PC-9 (cell line): ENCODE data around the gene SNAP47. TPM values are rescaled to one million over a fixed set of nuclear protein-coding genes. Genes with fewer than 3 reads are reported as not detected.
"Not testable (repeated sequence)": the region's sequence is repeated elsewhere in the genome, so short reads cannot be mapped to it uniquely, and the experiment has no call there.

ENCODE experiments used
- Bru-seq: library from RNA; stranded (reverse); fragments of 400-500 nt; gene quantifications from one replicate; lab custom pipeline; 2021; lab: Mats Ljungman, UMichigan
- BruChase-seq, 2 experiments: library from RNA; stranded (reverse); fragments of 400-500 nt; gene quantifications; one replicate each; lab custom pipeline; 2021; lab: Mats Ljungman, UMichigan
- BruUV-seq: library from RNA; stranded (reverse); fragments of 400-500 nt; replicated peaks from 2 replicates; lab custom pipeline; 2021; lab: Mats Ljungman, UMichigan
- CTCF ChIA-PET: fragments of 300-600 bp; sonication (Branson Sonifier 250); formaldehyde crosslinking; loops from one replicate; lab custom pipeline; 2022; ENCODE audit warnings: antibody characterized with exemption; lab: Charles Lee
- POLR2A ChIA-PET: fragments of 300-600 bp; sonication (Branson Sonifier 250); formaldehyde crosslinking; loops from one replicate; lab custom pipeline; 2022; ENCODE audit warnings: antibody characterized with exemption; ENCODE audit not compliant: unreplicated experiment; lab: Charles Lee
- DNase-seq, 2 experiments: peaks; one replicate each; pipeline versions ENCODE4 v3.0.0 to v3.0.0-alpha.2; 2015 to 2022; ENCODE audit warnings: mixed read lengths in 1 of 2
- H2AFZ ChIP-seq: fragments of 200-600 bp; sonication (generic); 2 replicates; pipeline ENCODE4 v1.8.1; 2017; ENCODE audit warnings: antibody characterized with exemption
- H3F3A ChIP-seq: fragments of 200-600 bp; sonication (generic); 2 replicates; pipeline ENCODE4 v1.8.1; 2017; ENCODE audit warnings: antibody characterized with exemption, mild to moderate bottlenecking, low read depth; ENCODE audit not compliant: insufficient read depth
- H3K27ac ChIP-seq: fragments of 200-600 bp; sonication (generic); 2 replicates; pipeline ENCODE4 v1.6.1; 2016; ENCODE audit warnings: mixed run types
- H3K27me3 ChIP-seq: fragments of 200-600 bp; sonication (generic); 2 replicates; pipeline ENCODE4 v1.6.1; 2016; ENCODE audit warnings: low read depth, mixed run types; ENCODE audit not compliant: insufficient read depth
- H3K36me3 ChIP-seq: fragments of 200-600 bp; sonication (generic); 2 replicates; pipeline ENCODE4 v1.6.1; 2016; ENCODE audit warnings: low read depth, mixed run types
- H3K4me1 ChIP-seq: fragments of 200-600 bp; sonication (generic); replicated peaks from 2 replicates; pipeline ENCODE4 v1.6.1; 2016; ENCODE audit warnings: mixed run types; ENCODE audit not compliant: insufficient read depth
- H3K4me2 ChIP-seq: fragments of 200-600 bp; sonication (generic); 2 replicates; pipeline ENCODE4 v1.6.1; 2017; ENCODE audit warnings: mixed run types
- H3K4me3 ChIP-seq: fragments of 200-600 bp; sonication (generic); 2 replicates; pipeline ENCODE4 v1.6.1; 2016; ENCODE audit warnings: mixed run types
- H3K79me2 ChIP-seq: fragments of 200-600 bp; sonication (generic); 2 replicates; pipeline ENCODE4 v1.6.1; 2017; ENCODE audit warnings: low read depth, mixed run types
- H3K9me2 ChIP-seq: fragments of 200-600 bp; sonication (generic); 2 replicates; pipeline ENCODE4 v1.8.1; 2017; ENCODE audit warnings: mild to moderate bottlenecking; ENCODE audit not compliant: insufficient read depth
- H3K9me3 ChIP-seq: fragments of 200-600 bp; sonication (generic); 2 replicates; pipeline ENCODE4 v1.8.1; 2016; ENCODE audit warnings: low read depth; ENCODE audit not compliant: insufficient read depth
- H4K20me1 ChIP-seq: fragments of 200-600 bp; sonication (generic); 2 replicates; pipeline ENCODE4 v1.8.1; 2017; ENCODE audit not compliant: insufficient read depth
- CTCF ChIP-seq: fragments of 200-600 bp; sonication (generic); conservative IDR thresholded peaks from 2 replicates; pipeline ENCODE4 v1.6.1; 2017; ENCODE audit warnings: mixed run types, antibody characterized with exemption, mild to moderate bottlenecking, moderate library complexity
- EZH2 ChIP-seq: fragments of 200-600 bp; sonication (generic); IDR thresholded peaks from 2 replicates; pipeline ENCODE4 v1.8.0; 2017; ENCODE audit warnings: antibody characterized with exemption, low read depth
- intact Hi-C: fragments of 100-400 bp; cut with micrococcal nuclease; formaldehyde crosslinking; loops from one replicate; pipeline ENCODE4 v1.10.0; 2022; ENCODE audit not compliant: unreplicated experiment
- long read RNA-seq: library from polyadenylated mRNA; stranded (forward); transcript quantifications from one replicate; pipeline ENCODE4 v2.0.0, GENCODE V29; 2022
- total RNA-seq: library from RNA; stranded (reverse); gene quantifications from 2 replicates; pipeline ENCODE4 v1.2.3, GENCODE V29; 2021

The SNAP47 gene
- total RNA-seq (66.3 and 70.2 TPM in 2 replicates), Bru-seq, nascent RNA (percentile 73 among the genes with signal in this experiment), BruChase-seq, experiment 1, labeled RNA remaining after a 2-hour chase (percentile 71 among the genes with signal in this experiment), BruChase-seq, experiment 2, labeled RNA remaining after a 6-hour chase (percentile 72 among the genes with signal in this experiment)
- long read RNA-seq, transcript SNAP47-210 (3 exons, 2,375 nt): minor isoform, 10 of 170 reads
- long read RNA-seq, transcript SNAP47-202 (5 exons, 2,362 nt): major isoform, 101 of 170 reads
- long read RNA-seq, partial matches to known transcripts: 13 of 170 reads
- long read RNA-seq, other reads (novel, unspliced or antisense): 43 of 170 reads

GRCh38 chr1:227734856-227735538 is at the start of gene SNAP47, which contains the start of gene JMJD4:
TSS of gene SNAP47 (plus strand) at chr1:227735435. CDS start at chr1:227747737, 12,302 bp downstream.
TSS of gene JMJD4 (minus strand) at chr1:227735302. CDS start at chr1:227735273, 29 bp downstream.
- no TSS peak for BruUV-seq
- H3K27me3 ChIP-seq: no peaks in the 10 kb centered on the region
- intact Hi-C loops: loop anchor here (1.0 kb wide), 1 partner anchor 24 kb away; no protein-coding TSS in a partner anchor
- no peaks in the 10 kb centered on the region for H3K9me2 ChIP-seq
- peaks cover 17% of the 10 kb centered on the region; the same call in 1 of the 2 replicates for H3K4me1 ChIP-seq
- H2AFZ ChIP-seq: peak within 1 kb of the TSS; percentile 100
- H3K27ac ChIP-seq: 0 out of 2 replicates have a peak within 1 kb of the TSS, but pooled peaks have one; percentile 1
- H3K9me3 ChIP-seq: no peaks in the 10 kb centered on the region
- ChIA-PET CTCF (interaction anchor here (0.6 kb wide), 1 partner anchor 31 kb away, joined by 9 read pairs; no protein-coding TSS in a partner anchor), POLR2A (interaction anchor here (0.6 to 0.7 kb wide), 3 partner anchors 53 to 777 kb away, joined by 3 to 4 read pairs (median 3); partner anchors contain the start of gene IBA57)
- peaks cover 5% of the 10 kb centered on the region; the same call in 1 of the 2 replicates for H3F3A ChIP-seq
- peaks cover 63% of the 10 kb centered on the region for H3K79me2 ChIP-seq
- H3K4me3 ChIP-seq: peak within 1 kb of the TSS; percentile 99
- peak; percentile 75 to 97 for DNase-seq
- TF ChIP-seq EZH2 (no peak), CTCF (no peak)
- no peaks in the 10 kb centered on the region for H3K36me3 ChIP-seq
- H3K4me2 ChIP-seq: peak within 1 kb of the TSS; percentile 91
- H4K20me1 ChIP-seq: peaks cover 10% of the 10 kb centered on the region; the same call in 1 of the 2 replicates

DNA sequence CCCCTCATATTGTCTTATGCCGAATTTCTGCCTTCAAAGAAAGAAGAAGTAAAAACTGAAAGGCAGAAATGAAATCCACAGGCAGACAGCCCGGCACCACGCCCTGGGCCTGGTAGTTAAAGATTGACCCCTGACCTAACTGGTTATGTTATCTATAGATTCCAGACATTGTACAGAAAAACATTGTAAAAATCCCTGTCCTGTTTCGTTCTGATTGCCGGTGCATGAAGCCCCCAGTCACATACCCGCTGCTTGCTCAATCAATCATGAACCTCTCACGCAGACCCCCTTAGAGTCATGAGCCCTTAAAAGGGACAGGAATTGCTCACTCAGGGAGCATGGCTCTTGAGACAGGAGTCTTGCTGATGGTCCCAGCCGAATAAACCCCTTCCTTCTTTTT is 49.4 kb upstream of the SNAP47 start:
- POLR2A ChIA-PET: no interaction called here
- no peak for TF ChIP-seq EZH2
- TF ChIP-seq CTCF: no peak

DNA sequence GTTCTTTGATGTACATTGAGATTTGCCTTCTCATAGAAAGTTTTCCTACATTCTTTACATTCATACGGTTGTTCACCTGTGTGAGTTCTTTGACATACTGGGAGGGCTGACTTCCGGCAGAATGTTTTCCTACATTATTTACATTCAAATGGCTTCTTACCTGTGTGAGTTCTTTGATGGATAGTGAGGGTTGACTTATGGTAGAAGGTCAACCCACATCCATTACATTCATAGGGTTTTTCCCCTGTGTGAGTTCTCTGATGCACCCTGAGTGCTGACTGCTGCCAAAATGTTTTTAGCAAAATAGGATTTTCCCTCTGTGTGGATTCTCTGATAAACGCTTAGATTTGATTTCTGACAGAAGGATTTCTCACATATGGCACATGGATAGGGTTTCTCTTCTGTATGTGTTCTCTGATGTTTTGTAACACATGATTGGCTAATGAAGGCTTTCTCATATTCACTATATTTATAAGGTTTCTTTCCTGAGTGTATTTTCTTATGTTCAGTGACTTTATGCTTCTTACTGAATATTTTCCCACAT is 37.8 kb upstream of the SNAP47 start:
- no peak overlapping the region for H3K4me3 ChIP-seq
- no peaks in the 10 kb centered on the region for H3F3A ChIP-seq
- no peaks in the 10 kb centered on the region for H4K20me1 ChIP-seq
- H3K9me2 ChIP-seq: no peaks in the 10 kb centered on the region
- no peak overlapping the region for H3K27ac ChIP-seq
- no peak overlapping the region for H3K4me2 ChIP-seq
- intact Hi-C loops: no loop called here
- H3K79me2 ChIP-seq: no peaks in the 10 kb centered on the region
- H3K9me3 ChIP-seq: peaks cover 13% of the 10 kb centered on the region; the same call in 1 of the 2 replicates
- no peak overlapping the region for H2AFZ ChIP-seq
- ChIA-PET CTCF (no interaction called here), POLR2A (no interaction called here)
- no peaks in the 10 kb centered on the region for H3K27me3 ChIP-seq
- H3K36me3 ChIP-seq: no peaks in the 10 kb centered on the region
- no peak for DNase-seq
- TF ChIP-seq CTCF (no peak), EZH2 (no peak)
- no peaks in the 10 kb centered on the region for H3K4me1 ChIP-seq
- no TSS peak for BruUV-seq

More for the DNA sequence above, 49.4 kb upstream of the SNAP47 start:
- Histone ChIP-seq H3K4me1 (no peaks in the 10 kb centered on the region), H3K4me2 (no peak overlapping the region), H3K36me3 (no peaks in the 10 kb centered on the region), H3F3A (no peaks in the 10 kb centered on the region), H3K9me2 (no peaks in the 10 kb centered on the region), H4K20me1 (no peaks in the 10 kb centered on the region), H3K27ac (no peak overlapping the region), H3K9me3 (peaks cover 3% of the 10 kb centered on the region), H3K4me3 (no peak overlapping the region), H3K79me2 (no peaks in the 10 kb centered on the region), H3K27me3 (no peaks in the 10 kb centered on the region), H2AFZ (no peak overlapping the region)
- BruUV-seq: no TSS peak
- intact Hi-C loops: no loop called here
- no peak for DNase-seq
- CTCF ChIA-PET: no interaction called here

- H3K27ac ChIP-seq, BruUV-seq, H3K9me2 ChIP-seq, H2AFZ ChIP-seq, H3K4me1 ChIP-seq, H4K20me1 ChIP-seq, DNase-seq, H3K27me3 ChIP-seq, H3F3A ChIP-seq, H3K36me3 ChIP-seq, H3K79me2 ChIP-seq, CTCF ChIA-PET, POLR2A ChIA-PET, H3K4me2 ChIP-seq, intact Hi-C loops, H3K4me3 ChIP-seq: not testable (repeated sequence)
- peaks cover 13% of the 10 kb centered on the region; the same call in 1 of the 2 replicates for H3K9me3 ChIP-seq
Observed at GRCh38 chr1:227701631-227702030, 33.6 kb upstream of the SNAP47 start.
